Measurements from ENCODE around the gene STK38.

The STK38 gene

DNA sequence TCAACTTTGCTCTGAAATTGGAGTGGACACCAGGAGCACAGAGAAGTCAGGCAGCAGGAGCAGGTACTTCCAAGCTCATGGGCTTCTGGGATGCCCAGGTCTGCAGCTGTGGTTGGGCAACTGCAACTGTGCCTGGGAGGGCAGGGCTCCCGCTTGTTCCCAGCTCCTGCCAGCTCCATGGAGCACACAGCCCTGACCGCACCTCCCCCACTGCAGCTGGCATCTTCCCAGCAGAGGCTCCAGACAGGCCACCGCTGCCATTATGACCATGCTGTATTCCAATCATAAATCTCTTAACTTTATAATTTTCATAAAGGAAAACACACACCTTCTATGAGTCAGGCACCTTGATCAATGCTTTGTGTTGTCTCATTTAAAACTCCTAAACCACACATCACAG is 36.9 kb downstream of the STK38 start:
- Histone ChIP-seq H3K4me1 (ENCODE audit: low read length) (peaks cover 18% of the 10 kb centered on the region), H3K9me3 (replicated peaks; ENCODE audit: insufficient read depth, low read length) (no peaks in the 10 kb centered on the region), H3K27me3 (replicated peaks; ENCODE audit: insufficient read depth, low read length) (no peaks in the 10 kb centered on the region), H3K4me3 (ENCODE audit: low read length) (no peak overlapping the region), H3K79me2 (ENCODE audit: low read length) (0 out of 2 replicates have a peak, but pooled peaks cover 5% of the 10 kb centered on the region), H3F3A (ENCODE audit: insufficient read depth, low read length) (peaks cover 11% of the 10 kb centered on the region), H3K9me2 (replicated peaks; ENCODE audit: insufficient read depth, low read length) (no peaks in the 10 kb centered on the region), H2AFZ (ENCODE audit: low read length) (no peak overlapping the region), H3K9ac (ENCODE audit: low read length) (no peak overlapping the region), H3K4me2 (ENCODE audit: low read depth, low read length) (no peak overlapping the region), H4K20me1 (ENCODE audit: insufficient read depth, low read length) (no peaks in the 10 kb centered on the region), H3K27ac (ENCODE audit: low read length) (no peak overlapping the region), H3K36me3 (replicated peaks; ENCODE audit: insufficient read depth, low read length) (no peaks in the 10 kb centered on the region)
- TF ChIP-seq EZH2 (optimal IDR thresholded peaks at IDR 0.05; ENCODE audit: low read depth, low read length) (no peak), EZH2phosphoT487 (IDR thresholded peaks at IDR 0.05; ENCODE audit: low read length) (no peak)
- TF ChIP-seq, protein P1, sequence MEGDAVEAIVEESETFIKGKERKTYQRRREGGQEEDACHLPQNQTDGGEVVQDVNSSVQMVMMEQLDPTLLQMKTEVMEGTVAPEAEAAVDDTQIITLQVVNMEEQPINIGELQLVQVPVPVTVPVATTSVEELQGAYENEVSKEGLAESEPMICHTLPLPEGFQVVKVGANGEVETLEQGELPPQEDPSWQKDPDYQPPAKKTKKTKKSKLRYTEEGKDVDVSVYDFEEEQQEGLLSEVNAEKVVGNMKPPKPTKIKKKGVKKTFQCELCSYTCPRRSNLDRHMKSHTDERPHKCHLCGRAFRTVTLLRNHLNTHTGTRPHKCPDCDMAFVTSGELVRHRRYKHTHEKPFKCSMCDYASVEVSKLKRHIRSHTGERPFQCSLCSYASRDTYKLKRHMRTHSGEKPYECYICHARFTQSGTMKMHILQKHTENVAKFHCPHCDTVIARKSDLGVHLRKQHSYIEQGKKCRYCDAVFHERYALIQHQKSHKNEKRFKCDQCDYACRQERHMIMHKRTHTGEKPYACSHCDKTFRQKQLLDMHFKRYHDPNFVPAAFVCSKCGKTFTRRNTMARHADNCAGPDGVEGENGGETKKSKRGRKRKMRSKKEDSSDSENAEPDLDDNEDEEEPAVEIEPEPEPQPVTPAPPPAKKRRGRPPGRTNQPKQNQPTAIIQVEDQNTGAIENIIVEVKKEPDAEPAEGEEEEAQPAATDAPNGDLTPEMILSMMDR (IDR thresholded peaks at IDR 0.05; ENCODE audit: low read length) = no peak
- DNase-seq = no peak

DNA sequence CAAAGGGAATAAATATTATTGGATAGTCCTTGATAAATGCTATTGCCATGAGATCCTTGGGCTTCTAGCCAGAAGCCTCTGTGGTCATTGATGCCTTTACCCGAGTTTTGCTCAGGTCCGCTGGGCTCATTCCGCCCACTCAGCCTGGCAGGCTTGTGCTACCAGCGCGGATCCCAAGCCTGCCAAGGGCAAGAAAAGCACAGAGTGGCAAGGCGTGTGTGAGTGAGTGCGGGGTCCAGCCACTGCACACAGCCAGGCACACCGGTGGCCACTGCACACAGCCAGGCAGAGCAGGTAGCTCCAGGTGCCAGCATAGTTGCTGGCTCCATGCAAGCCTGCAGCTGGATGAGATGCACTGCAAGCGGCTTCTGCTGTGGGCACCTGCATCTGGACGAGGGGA is 38.7 kb downstream of the STK38 start:
- Histone ChIP-seq H3K79me2 (ENCODE audit: low read length) (no peaks in the 10 kb centered on the region), H3K36me3 (replicated peaks; ENCODE audit: insufficient read depth, low read length) (no peaks in the 10 kb centered on the region), H4K20me1 (ENCODE audit: insufficient read depth, low read length) (no peaks in the 10 kb centered on the region), H3F3A (ENCODE audit: insufficient read depth, low read length) (no peaks in the 10 kb centered on the region), H3K4me1 (ENCODE audit: low read length) (0 out of 2 replicates have a peak, but pooled peaks cover 5% of the 10 kb centered on the region), H3K4me3 (ENCODE audit: low read length) (no peak overlapping the region), H3K9me3 (replicated peaks; ENCODE audit: insufficient read depth, low read length) (no peaks in the 10 kb centered on the region), H3K9ac (ENCODE audit: low read length) (no peak overlapping the region), H3K9me2 (replicated peaks; ENCODE audit: insufficient read depth, low read length) (no peaks in the 10 kb centered on the region), H3K27me3 (replicated peaks; ENCODE audit: insufficient read depth, low read length) (no peaks in the 10 kb centered on the region), H2AFZ (ENCODE audit: low read length) (no peak overlapping the region), H3K4me2 (ENCODE audit: low read depth, low read length) (no peak overlapping the region), H3K27ac (ENCODE audit: low read length) (no peak overlapping the region)
- no peak for DNase-seq
- TF ChIP-seq EZH2phosphoT487 (IDR thresholded peaks at IDR 0.05; ENCODE audit: low read length) (no peak), EZH2 (optimal IDR thresholded peaks at IDR 0.05; ENCODE audit: low read depth, low read length) (no peak)
- TF ChIP-seq, protein P1 (IDR thresholded peaks at IDR 0.05; ENCODE audit: low read length) = no peak

DNA sequence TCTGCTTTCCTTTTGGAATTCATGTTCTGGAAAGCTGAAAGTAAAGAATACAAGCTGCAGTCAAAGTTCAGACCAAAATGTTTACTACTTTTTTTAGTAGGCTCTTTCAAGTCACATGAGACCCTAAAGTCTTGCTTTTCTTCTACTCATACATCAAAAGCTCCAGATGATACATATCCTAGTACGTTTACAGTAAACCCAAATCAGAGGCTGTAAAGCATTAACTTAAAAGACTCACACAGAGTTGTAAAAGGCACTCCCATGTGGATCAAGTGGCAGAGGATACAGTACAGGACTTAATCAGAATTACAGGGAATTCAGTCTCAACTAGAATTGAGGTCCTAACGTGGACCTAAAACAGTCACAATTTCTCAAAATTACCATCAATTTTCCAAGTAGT is 40.7 kb downstream of the STK38 start:
- Histone ChIP-seq H3K9me2 (replicated peaks; ENCODE audit: insufficient read depth, low read length) (no peaks in the 10 kb centered on the region), H2AFZ (ENCODE audit: low read length) (no peak overlapping the region), H3F3A (ENCODE audit: insufficient read depth, low read length) (no peaks in the 10 kb centered on the region), H3K36me3 (replicated peaks; ENCODE audit: insufficient read depth, low read length) (no peaks in the 10 kb centered on the region), H3K27ac (ENCODE audit: low read length) (no peak overlapping the region), H3K9ac (ENCODE audit: low read length) (no peak overlapping the region), H3K4me3 (ENCODE audit: low read length) (no peak overlapping the region), H3K4me2 (ENCODE audit: low read depth, low read length) (no peak overlapping the region), H4K20me1 (ENCODE audit: insufficient read depth, low read length) (no peaks in the 10 kb centered on the region), H3K4me1 (ENCODE audit: low read length) (0 out of 2 replicates have a peak, but pooled peaks cover 5% of the 10 kb centered on the region), H3K79me2 (ENCODE audit: low read length) (no peaks in the 10 kb centered on the region), H3K9me3 (replicated peaks; ENCODE audit: insufficient read depth, low read length) (no peaks in the 10 kb centered on the region), H3K27me3 (replicated peaks; ENCODE audit: insufficient read depth, low read length) (no peaks in the 10 kb centered on the region)
- DNase-seq = no peak
- TF ChIP-seq, protein P1 (IDR thresholded peaks at IDR 0.05; ENCODE audit: low read length) = no peak
- TF ChIP-seq EZH2phosphoT487 (IDR thresholded peaks at IDR 0.05; ENCODE audit: low read length) (no peak), EZH2 (optimal IDR thresholded peaks at IDR 0.05; ENCODE audit: low read depth, low read length) (no peak)
